Activated T-helper 9 cell treated with anti-CD3 and anti-CD28 coated beads, Interleukin-2, amount 50 U/mL, for 16 hours (primary cell): ENCODE results near the gene CHRNA5.

Source experiments
- DNase-seq: peaks from one replicate; pipeline ENCODE4 v3.0.0-alpha.2; 2020; ENCODE audit warnings: low read depth

Gene CHRNA5

GRCh38 chr15:78640527-78641101 is 75.3 kb downstream of the CHRNA5 start:
- DNase-seq, result no peak

GRCh38 chr15:78641102-78641748 is 75.9 kb downstream of the CHRNA5 start, which contains the start of gene CHRNB4:
TSS of gene CHRNB4 (minus strand) at chr15:78641210. CDS start at chr15:78641133, 77 bp downstream.
- no peak for DNase-seq

GRCh38 chr15:78641749-78642275 is 76.5 kb downstream of the CHRNA5 start:
- no peak for DNase-seq

GRCh38 chr15:78642331-78642730 is 77.0 kb downstream of the CHRNA5 start:
- no peak for DNase-seq
